Esophagus muscularis mucosa (tissue), 3 donors: ENCODE measurements around the gene MBIP.

Experiments
- CTCF ChIP-seq, 3 experiments: fragments of 200-600 bp in 2 of 3; fragments of 450-650 bp in 1 of 3; sonication (generic) in 2 of 3; IDR thresholded peaks; one replicate each; pipeline ENCODE4 v1.5.1; 2017 to 2019; ENCODE audit warnings: antibody characterized with exemption in 3 of 3, mild to moderate bottlenecking in 2 of 3, moderate library complexity in 1 of 3
- POLR2A ChIP-seq: fragments of 450-650 bp; IDR thresholded peaks from one replicate; pipeline ENCODE4 v1.6.1; 2017; ENCODE audit warnings: antibody characterized with exemption, moderate library complexity, mild to moderate bottlenecking, low read depth

GRCh38 chr14:36275741-36276140 is 44.7 kb downstream of the MBIP start:
- no peak for TF ChIP-seq CTCF (IDR thresholded peaks at IDR 0.05)
- TF ChIP-seq POLR2A, result no peak
